ENCODE results near the gene BTBD7.
A peak's percentile ranks its signal among the peaks of the same experiment; 100 is the strongest.

The BTBD7 gene

GRCh38 chr14:93337884-93338283 is 5.0 kb upstream of the BTBD7 start:
- Histone ChIP-seq H2BK12ac (ENCODE audit: low read length) (peak overlapping the region; percentile 33), H3K36me3 (replicated peaks in 1 of 2; ENCODE audit: control insufficient read depth in 2 of 2, insufficient read depth in 2 of 2, low read length in 2 of 2) (no peaks in the 10 kb centered on the region), H3K14ac (ENCODE audit: low read length) (no peak overlapping the region), H3K79me1 (ENCODE audit: low read depth, low read length) (no peaks in the 10 kb centered on the region), H4K8ac (ENCODE audit: low read depth, low read length) (no peak overlapping the region), H2AK5ac (ENCODE audit: low read depth, low read length) (no peak overlapping the region), H4K91ac (ENCODE audit: low read depth, low read length, poor library complexity) (no peak overlapping the region), H3K4ac (ENCODE audit: low read length) (no peak overlapping the region), H2AFZ (ENCODE audit: low read length) (no peak overlapping the region), H3K23ac (ENCODE audit: low read depth, low read length, poor library complexity) (no peak overlapping the region), H2BK5ac (ENCODE audit: low read length) (no peak overlapping the region), H3K4me3 (ENCODE audit: low read length in 2 of 2) (peak overlapping the region in 1 of 2 donors; percentile 61), H2BK15ac (ENCODE audit: low read length) (no peak overlapping the region), H3K27ac (replicated peaks; ENCODE audit: low read length) (no peak overlapping the region), H3K4me1 (ENCODE audit: control insufficient read depth in 2 of 2, insufficient read depth in 1 of 2, low read depth in 1 of 2, low read length in 2 of 2) (peaks cover 2 to 4% of the 10 kb centered on the region in 2 donors), H3K9me3 (replicated peaks in 1 of 2; ENCODE audit: control insufficient read depth in 2 of 2, insufficient read depth in 1 of 2, low read depth in 1 of 2, low read length in 2 of 2) (peaks cover 6 to 21% of the 10 kb centered on the region in 2 donors), H3K27me3 (ENCODE audit: control insufficient read depth in 3 of 3, insufficient read depth in 3 of 3, low read depth in 1 of 3, low read length in 3 of 3) (no peaks in the 10 kb centered on the region), H3K4me2 (ENCODE audit: insufficient read depth, low read length, poor library complexity, severe bottlenecking) (no peak overlapping the region), H3K18ac (ENCODE audit: low read length) (no peak overlapping the region), H3K9ac (ENCODE audit: low read depth, low read length, poor library complexity) (no peak overlapping the region), H2BK120ac (ENCODE audit: low read depth, low read length) (no peak overlapping the region)
- WGBS, 2 donors (ENCODE audit: extremely low coverage in 2 of 2, insufficient read length in 2 of 2, insufficient replicate concordance in 1 of 2), result no CpG with 5 or more reads among the region's 7 CpGs
- no peak for DNase-seq (ENCODE audit: low spot score)

DNA sequence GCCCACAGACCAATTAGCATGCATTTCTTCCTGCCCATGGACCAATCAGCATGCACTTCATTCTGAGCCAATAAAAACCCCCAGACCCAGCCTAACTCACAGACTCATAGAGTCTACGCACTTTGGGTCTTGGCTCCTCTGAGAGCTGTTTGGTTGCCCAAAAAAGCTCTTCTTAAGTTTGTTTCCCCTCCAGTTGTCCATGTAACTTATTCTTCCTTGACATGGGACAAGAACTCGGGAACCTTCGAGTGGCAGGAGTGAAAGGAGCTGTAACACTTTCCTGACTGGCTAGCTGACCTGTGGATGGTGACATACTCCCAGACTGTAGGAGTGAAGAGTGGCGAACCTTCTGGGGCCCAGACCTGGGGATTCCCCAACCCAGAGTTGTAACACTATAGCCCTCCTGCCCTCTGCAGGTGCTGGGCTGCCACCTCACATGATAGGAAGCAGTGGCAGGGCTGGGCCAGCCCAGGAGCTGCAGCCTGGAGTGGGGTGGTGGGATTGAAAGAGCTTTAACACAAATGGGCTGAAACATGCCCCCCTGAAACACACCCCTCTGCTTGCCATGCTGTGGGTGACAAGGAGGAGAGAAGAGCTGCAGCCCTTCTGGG is 4.4 kb upstream of the BTBD7 start:
- Histone ChIP-seq H3K27ac (replicated peaks; ENCODE audit: low read length) (no peak overlapping the region), H3K18ac (ENCODE audit: low read length) (no peak overlapping the region), H2BK120ac (ENCODE audit: low read depth, low read length) (no peak overlapping the region), H3K27me3 (ENCODE audit: control insufficient read depth in 3 of 3, insufficient read depth in 3 of 3, low read depth in 1 of 3, low read length in 3 of 3) (no peaks in the 10 kb centered on the region), H2BK12ac (ENCODE audit: low read length) (no peak overlapping the region), H3K14ac (ENCODE audit: low read length) (no peak overlapping the region), H2BK15ac (ENCODE audit: low read length) (no peak overlapping the region), H4K91ac (ENCODE audit: low read depth, low read length, poor library complexity) (no peak overlapping the region), H3K4me1 (ENCODE audit: control insufficient read depth in 2 of 2, insufficient read depth in 1 of 2, low read depth in 1 of 2, low read length in 2 of 2) (peaks cover 2 to 4% of the 10 kb centered on the region in 2 donors), H3K23ac (ENCODE audit: low read depth, low read length, poor library complexity) (no peak overlapping the region), H2BK5ac (ENCODE audit: low read length) (no peak overlapping the region), H3K4me3 (ENCODE audit: low read length in 2 of 2) (peak overlapping the region in 1 of 2 donors; percentile 41), H3K9me3 (replicated peaks in 1 of 2; ENCODE audit: control insufficient read depth in 2 of 2, insufficient read depth in 1 of 2, low read depth in 1 of 2, low read length in 2 of 2) (peaks cover 6 to 19% of the 10 kb centered on the region in 2 donors), H4K8ac (ENCODE audit: low read depth, low read length) (no peak overlapping the region), H2AFZ (ENCODE audit: low read length) (no peak overlapping the region), H2AK5ac (ENCODE audit: low read depth, low read length) (no peak overlapping the region), H3K79me1 (ENCODE audit: low read depth, low read length) (no peaks in the 10 kb centered on the region), H3K4me2 (ENCODE audit: insufficient read depth, low read length, poor library complexity, severe bottlenecking) (no peak overlapping the region), H3K36me3 (replicated peaks in 1 of 2; ENCODE audit: control insufficient read depth in 2 of 2, insufficient read depth in 2 of 2, low read length in 2 of 2) (no peaks in the 10 kb centered on the region), H3K4ac (ENCODE audit: low read length) (no peak overlapping the region), H3K9ac (ENCODE audit: low read depth, low read length, poor library complexity) (no peak overlapping the region)
- WGBS, 2 donors (ENCODE audit: extremely low coverage in 2 of 2, insufficient read length in 2 of 2, insufficient replicate concordance in 1 of 2), result no CpG with 5 or more reads among the region's 4 CpGs
- DNase-seq (ENCODE audit: low spot score), result no peak

DNA sequence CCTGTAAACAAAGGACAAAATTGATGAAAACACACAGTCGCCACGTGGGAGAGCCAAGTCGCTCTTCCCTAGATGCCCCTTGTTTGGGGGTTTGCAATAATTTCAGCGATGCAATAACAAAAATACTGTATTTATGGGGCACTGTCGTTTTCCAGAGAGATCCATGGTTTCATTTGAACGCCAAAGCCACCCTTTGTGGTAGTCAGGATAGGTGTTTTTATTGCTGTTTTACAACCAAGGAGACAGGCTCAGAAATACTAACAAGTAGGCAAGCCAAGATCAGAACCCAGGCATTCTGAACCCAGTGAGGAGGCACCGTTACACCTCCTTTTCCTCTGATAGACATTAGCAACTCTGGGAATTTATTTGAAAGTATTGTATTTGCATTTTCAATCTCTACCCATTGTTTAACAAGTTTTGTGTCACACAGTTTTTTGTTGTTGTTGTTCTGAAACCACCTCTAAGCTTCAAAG is 831 bp upstream of the BTBD7 start:
- Histone ChIP-seq H3K36me3 (replicated peaks in 1 of 2; ENCODE audit: control insufficient read depth in 2 of 2, insufficient read depth in 2 of 2, low read length in 2 of 2) (no peaks in the 10 kb centered on the region), H3K9ac (ENCODE audit: low read depth, low read length, poor library complexity) (no peak overlapping the region), H3K14ac (ENCODE audit: low read length) (no peak overlapping the region), H3K79me1 (ENCODE audit: low read depth, low read length) (no peaks in the 10 kb centered on the region), H2BK5ac (ENCODE audit: low read length) (no peak overlapping the region), H3K4me2 (ENCODE audit: insufficient read depth, low read length, poor library complexity, severe bottlenecking) (peak overlapping the region; percentile 68), H2AFZ (ENCODE audit: low read length) (peak overlapping the region; percentile 97), H4K8ac (ENCODE audit: low read depth, low read length) (no peak overlapping the region), H3K23ac (ENCODE audit: low read depth, low read length, poor library complexity) (no peak overlapping the region), H2BK15ac (ENCODE audit: low read length) (no peak overlapping the region), H2AK5ac (ENCODE audit: low read depth, low read length) (no peak overlapping the region), H2BK12ac (ENCODE audit: low read length) (no peak overlapping the region), H3K18ac (ENCODE audit: low read length) (no peak overlapping the region), H3K4me1 (ENCODE audit: control insufficient read depth in 2 of 2, insufficient read depth in 1 of 2, low read depth in 1 of 2, low read length in 2 of 2) (peaks cover 3 to 8% of the 10 kb centered on the region in 2 donors), H3K4ac (ENCODE audit: low read length) (no peak overlapping the region), H4K91ac (ENCODE audit: low read depth, low read length, poor library complexity) (no peak overlapping the region), H2BK120ac (ENCODE audit: low read depth, low read length) (no peak overlapping the region), H3K27me3 (ENCODE audit: control insufficient read depth in 3 of 3, insufficient read depth in 3 of 3, low read depth in 1 of 3, low read length in 3 of 3) (no peaks in the 10 kb centered on the region), H3K27ac (replicated peaks; ENCODE audit: low read length) (no peak overlapping the region), H3K4me3 (ENCODE audit: low read length in 2 of 2) (peak overlapping the region; percentile 60 to 77), H3K9me3 (replicated peaks in 1 of 2; ENCODE audit: control insufficient read depth in 2 of 2, insufficient read depth in 1 of 2, low read depth in 1 of 2, low read length in 2 of 2) (peaks cover 0 to 10% of the 10 kb centered on the region in 2 donors)
- no peak for DNase-seq (ENCODE audit: low spot score)
- WGBS, 2 donors (ENCODE audit: extremely low coverage in 2 of 2, insufficient read length in 2 of 2, insufficient replicate concordance in 1 of 2), result no CpG with 5 or more reads among the region's 7 CpGs

DNA sequence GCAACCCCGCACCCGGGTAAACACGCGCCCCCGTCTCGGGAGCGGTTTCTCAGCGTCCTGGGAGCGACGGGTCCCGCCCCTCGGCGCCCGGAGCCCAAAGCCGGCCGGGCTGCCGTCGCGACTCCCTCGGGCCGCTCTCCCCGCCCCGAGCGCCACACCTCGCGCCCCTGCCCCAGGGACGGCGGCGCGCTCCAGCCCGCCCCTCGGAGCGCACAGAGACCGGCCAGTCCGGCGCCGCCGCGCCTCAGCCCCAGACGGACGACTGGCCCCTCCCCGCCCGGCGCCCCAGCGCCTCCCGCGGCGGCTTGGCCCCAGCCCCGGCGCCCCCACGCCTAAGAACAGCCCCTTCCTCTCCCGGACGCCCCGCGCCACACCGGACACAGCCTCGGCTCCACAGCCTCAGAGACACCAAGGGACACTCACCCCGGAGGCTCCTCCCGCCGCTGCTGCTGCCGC is 411 bp downstream of the BTBD7 start:
- Histone ChIP-seq H2AFZ (ENCODE audit: low read length) (peak overlapping the region; percentile 97), H3K4me3 (ENCODE audit: low read length in 2 of 2) (peak overlapping the region; percentile 60 to 95), H3K27ac (replicated peaks; ENCODE audit: low read length) (peak overlapping the region; percentile 84), H3K27me3 (ENCODE audit: control insufficient read depth in 3 of 3, insufficient read depth in 3 of 3, low read depth in 1 of 3, low read length in 3 of 3) (no peaks in the 10 kb centered on the region), H3K23ac (ENCODE audit: low read depth, low read length, poor library complexity) (peak overlapping the region; percentile 99), H3K18ac (ENCODE audit: low read length) (peak overlapping the region; percentile 99), H3K4me1 (ENCODE audit: control insufficient read depth in 2 of 2, insufficient read depth in 1 of 2, low read depth in 1 of 2, low read length in 2 of 2) (peaks cover 3 to 8% of the 10 kb centered on the region in 2 donors), H2BK120ac (ENCODE audit: low read depth, low read length) (no peak overlapping the region), H2BK12ac (ENCODE audit: low read length) (no peak overlapping the region), H3K79me1 (ENCODE audit: low read depth, low read length) (no peaks in the 10 kb centered on the region), H2BK5ac (ENCODE audit: low read length) (peak overlapping the region; percentile 95), H3K14ac (ENCODE audit: low read length) (peak overlapping the region; percentile 94), H2AK5ac (ENCODE audit: low read depth, low read length) (no peak overlapping the region), H4K91ac (ENCODE audit: low read depth, low read length, poor library complexity) (no peak overlapping the region), H4K8ac (ENCODE audit: low read depth, low read length) (peak overlapping the region; percentile 82), H3K4ac (ENCODE audit: low read length) (peak overlapping the region; percentile 76), H3K9me3 (replicated peaks in 1 of 2; ENCODE audit: control insufficient read depth in 2 of 2, insufficient read depth in 1 of 2, low read depth in 1 of 2, low read length in 2 of 2) (peaks cover 0 to 8% of the 10 kb centered on the region in 2 donors), H3K9ac (ENCODE audit: low read depth, low read length, poor library complexity) (peak overlapping the region; percentile 99), H2BK15ac (ENCODE audit: low read length) (peak overlapping the region; percentile 94), H3K36me3 (replicated peaks in 1 of 2; ENCODE audit: control insufficient read depth in 2 of 2, insufficient read depth in 2 of 2, low read length in 2 of 2) (no peaks in the 10 kb centered on the region), H3K4me2 (ENCODE audit: insufficient read depth, low read length, poor library complexity, severe bottlenecking) (peak overlapping the region; percentile 77)
- no CpG with 5 or more reads among the region's 61 CpGs for WGBS, 2 donors (ENCODE audit: extremely low coverage in 2 of 2, insufficient read length in 2 of 2, insufficient replicate concordance in 1 of 2)
- peak; percentile 61 for DNase-seq (ENCODE audit: low spot score)
